Measurements from ENCODE around the gene NINL. TPM values are rescaled to one million over a fixed set of nuclear protein-coding genes. Genes with fewer than 3 reads are reported as not detected.

NINL gene
- total RNA-seq, 1 experiment from 2014 or later: 20.8 TPM

Other genes with a start within 250 kb of the NINL start
- gene ABHD12, start 194.7 kb downstream of the NINL start, total RNA-seq (2014; rRNA removed; shearing (Covaris generic)): 22.3 and 42.9 TPM in 2 replicates
- 25.2 and 40.0 TPM in 2 replicates for gene GINS1, start 177.9 kb downstream of the NINL start, total RNA-seq (2014; rRNA removed; shearing (Covaris generic))
- gene NANP, start 38.5 kb upstream of the NINL start, total RNA-seq (2014; rRNA removed; shearing (Covaris generic)): 5.8 and 6.6 TPM in 2 replicates
- gene ZNF337, start 111.3 kb upstream of the NINL start, total RNA-seq (2014; rRNA removed; shearing (Covaris generic)): 19.1 and 19.7 TPM in 2 replicates

Measured in G401 (cell line).